ENCODE data around the gene RBM3.
"Not testable (repeated sequence)": the region's sequence is repeated elsewhere in the genome, so short reads cannot be mapped to it uniquely, and the experiment has no call there.

The RBM3 gene

DNA sequence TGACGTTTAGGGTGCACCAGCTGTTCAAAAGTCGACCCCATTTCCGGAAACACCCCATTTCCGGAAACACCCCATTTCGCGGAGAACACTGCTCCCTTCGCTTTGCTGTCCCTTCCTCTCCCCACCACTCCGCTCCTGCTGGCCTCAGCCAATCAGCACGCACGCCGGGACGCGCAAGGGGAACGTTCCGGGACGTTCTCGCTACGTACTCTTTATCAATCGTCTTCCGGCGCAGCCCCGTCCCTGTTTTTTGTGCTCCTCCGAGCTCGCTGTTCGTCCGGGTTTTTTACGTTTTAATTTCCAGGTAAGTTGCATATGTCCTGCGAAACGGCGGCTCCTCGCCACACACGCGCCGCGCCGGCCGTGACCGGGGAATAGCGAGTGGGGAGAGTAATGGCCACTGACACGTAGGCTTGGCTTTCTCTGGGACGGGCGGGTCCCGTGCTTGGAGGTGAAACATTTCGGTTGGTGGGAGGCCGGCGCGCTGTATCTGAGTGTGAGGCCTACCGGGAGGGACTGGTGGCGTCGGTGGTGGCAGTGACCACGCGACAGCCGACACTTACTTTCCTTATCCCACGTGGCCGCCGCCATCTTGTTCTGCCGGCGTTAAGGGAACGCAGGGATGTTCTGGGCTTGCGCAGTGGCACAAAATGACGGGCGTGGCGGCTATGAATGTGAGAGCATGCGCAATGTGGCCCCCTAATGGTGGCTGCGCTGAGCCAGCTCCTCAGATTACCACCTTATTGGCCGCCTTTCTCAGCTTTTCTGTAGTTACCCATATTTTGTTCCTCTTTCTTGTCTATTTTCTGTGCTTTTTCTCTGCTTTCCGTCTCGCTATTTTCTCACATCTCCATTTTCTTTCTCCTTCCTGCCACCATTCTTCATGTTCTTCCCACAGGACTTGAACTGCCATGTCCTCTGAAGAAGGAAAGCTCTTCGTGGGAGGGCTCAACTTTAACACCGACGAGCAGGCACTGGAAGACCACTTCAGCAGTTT lies at the start of gene RBM3:
Gene RBM3, plus strand, starts transcription at position 215 of the 997 bp plus-strand sequence. Its CDS starts 697 bp downstream, at position 912.
- peak; percentile 51 for DNase-seq (ENCODE audit: low read depth)

DNA sequence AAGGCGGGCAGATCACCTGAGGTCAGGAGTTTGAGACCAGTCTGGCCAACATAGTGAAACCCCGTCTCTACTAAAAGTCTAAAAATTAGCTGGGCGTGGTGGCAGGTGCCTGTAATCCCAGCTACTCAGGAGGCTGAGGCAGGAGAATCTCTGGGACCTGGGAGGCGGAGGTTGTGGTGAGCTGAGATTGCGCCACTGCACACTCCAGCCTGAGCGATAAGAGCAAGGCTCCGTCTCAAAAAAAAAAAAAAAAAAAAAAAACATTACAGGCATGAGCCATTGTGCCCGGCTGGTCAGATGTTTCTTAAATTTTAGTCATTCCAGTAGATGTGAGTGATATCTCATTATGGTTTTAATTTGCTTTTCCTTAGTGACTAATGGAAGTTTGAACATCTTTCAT lies 48.4 kb upstream of the RBM3 start:
- not testable (repeated sequence) for DNase-seq (ENCODE audit: low read depth)

DNA sequence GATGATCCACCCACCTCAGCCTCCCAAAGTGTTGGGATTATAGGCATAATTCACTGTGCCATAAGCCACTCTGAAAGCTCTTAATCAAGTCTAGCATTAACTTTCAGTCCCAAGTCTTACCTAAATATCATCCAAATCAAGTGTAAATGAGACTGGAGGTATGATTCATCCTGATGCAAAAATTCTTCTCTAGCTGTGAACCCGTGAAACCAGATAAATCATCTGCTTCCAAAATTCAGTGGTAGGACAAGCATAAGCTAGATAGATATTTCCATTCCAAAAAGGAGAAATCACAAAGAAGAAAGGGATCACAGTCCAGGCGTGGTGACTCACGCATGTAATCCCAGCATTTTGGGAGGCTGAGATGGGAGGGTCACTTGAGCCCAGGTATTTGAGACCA lies 43.5 kb upstream of the RBM3 start:
- DNase-seq (ENCODE audit: low read depth), result no peak

DNA sequence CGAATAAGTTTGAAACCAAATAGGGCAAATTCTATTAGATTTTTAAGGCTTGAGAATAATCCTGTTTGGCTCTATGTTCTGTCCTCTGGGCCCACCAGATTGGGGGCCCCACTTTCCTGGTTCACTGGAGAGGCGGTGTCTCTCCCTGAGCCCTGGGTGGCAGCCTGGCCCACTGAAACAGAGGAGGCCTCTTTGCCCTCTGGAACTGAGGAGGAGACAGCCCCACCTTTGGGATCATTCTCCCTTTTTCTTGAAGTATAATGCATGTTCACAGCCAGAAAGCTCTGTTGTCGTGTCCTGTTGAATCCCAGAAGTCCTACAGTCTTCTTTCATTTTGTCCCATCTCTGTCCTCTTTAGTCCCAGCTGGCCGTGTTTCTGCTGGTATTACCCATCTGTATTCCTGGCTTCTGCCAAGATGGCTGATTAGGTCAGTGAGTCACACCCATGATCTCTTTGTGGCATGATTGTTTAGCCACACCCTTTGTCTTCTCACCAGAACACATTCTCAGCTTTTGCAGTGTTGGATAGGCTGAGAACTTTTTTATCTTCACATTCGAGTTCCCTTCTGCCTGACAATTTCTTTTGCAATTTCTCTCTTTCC lies 42.8 kb upstream of the RBM3 start:
- DNase-seq (ENCODE audit: low read depth), result no peak

DNA sequence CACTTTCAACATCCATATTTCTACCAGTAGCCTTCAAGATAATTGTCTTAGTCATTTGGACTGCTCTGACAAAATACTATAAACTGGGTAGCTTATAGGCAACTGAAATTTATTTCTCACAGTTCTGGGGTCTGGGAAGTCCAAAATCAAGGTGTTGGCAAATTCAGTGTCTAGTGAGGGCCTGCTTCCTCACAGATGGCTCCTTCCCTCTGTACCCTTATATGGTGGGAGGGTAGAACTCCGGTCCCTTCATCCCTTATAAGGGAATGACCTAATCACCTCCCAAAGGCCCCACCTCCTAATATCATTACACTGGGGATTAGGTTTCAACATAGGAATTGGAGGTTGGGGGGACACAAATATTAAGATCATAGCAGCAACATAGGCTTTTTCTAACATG lies 42.1 kb upstream of the RBM3 start:
- DNase-seq (ENCODE audit: low read depth), result no peak

DNA sequence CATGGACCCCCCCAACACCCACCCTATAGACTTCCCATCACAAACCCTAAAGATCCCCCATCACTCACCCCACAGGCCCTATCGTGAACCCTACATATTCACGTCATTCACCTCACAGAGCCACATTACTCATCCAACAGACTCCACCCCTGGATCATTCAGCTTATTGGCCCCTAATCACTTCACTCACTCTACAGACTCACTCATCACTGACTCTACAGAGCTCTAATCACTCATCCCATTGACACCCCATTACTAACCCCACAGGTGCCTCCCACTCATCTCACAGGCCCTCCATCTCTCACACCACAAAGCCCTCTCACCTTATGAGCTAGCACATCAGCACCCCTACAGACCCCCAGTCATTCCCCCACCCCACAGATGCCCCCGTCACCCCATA lies 41.1 kb upstream of the RBM3 start:
- DNase-seq (ENCODE audit: low read depth), result no peak

DNA sequence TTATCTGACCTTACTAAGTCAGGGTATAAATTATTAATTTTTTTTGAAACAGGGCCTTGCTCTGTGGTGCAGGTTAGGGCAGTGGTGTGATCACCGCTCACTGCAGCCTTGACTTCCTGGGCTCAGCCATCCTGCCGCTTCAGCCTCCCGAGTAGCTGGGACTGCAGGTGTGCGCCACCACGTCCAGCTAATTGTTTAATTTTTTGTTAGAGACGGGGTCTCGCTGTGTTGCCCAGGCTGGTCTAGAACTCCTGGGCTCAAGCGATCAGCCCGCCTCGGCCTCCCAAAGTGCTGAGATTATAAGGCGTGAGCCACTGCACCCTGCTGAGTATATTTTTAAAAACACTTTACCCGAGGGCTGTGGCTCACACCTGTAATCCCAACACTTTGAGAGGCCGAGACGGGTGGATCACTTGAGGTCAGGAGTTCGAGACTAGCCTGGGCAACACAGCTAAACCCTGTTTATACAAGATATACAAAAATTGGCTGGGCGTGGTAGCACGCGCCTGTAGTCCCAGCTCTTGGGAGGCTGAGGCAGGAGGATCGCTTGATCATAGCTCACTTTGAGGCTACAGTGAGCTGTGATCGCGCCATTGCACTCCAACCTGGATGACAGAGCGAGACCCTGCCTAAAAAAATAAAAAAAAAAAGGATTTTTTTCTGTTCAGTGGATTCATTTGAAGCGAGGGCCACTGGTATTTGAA lies 35.5 kb upstream of the RBM3 start:
- DNase-seq (ENCODE audit: low read depth), result no peak

DNA sequence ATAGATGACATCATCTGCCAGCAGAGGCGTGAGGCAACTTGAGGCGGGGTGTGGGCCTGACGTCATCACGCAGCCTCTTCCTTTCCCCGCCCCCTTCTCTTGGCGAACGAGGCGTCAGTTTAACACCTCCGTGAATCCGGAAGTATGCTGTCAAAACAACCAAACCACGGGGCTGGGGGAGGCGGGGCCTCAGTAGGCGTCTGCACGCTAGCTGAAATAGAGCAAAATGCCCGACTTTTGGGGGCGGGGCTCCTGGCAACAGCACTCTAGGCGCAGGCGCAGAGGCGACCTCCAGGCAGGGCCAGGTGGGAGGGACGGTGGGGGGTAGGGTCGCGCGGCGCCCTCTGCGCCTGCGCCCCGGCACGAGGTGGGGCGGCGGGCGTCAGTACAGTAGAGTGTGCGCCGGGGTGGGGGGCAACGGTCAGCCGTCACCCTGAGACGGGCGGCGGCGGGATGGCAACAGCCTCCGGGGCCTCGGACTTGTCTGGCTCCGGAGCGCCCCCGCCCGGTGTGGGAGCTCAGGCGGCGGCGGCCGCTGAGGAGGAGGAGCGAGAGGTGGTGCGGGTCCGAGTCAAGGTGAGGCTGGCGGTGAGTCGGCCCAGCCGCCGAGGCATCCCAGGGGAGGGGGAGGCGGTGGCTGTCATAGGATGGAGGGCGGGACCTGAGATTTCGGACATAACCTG lies 34.8 kb upstream of the RBM3 start, which contains the start of gene TBC1D25:
Gene TBC1D25, plus strand, starts transcription at position 370 of the 683 bp plus-strand sequence. Its CDS starts 84 bp downstream, at position 454.
- DNase-seq (ENCODE audit: low read depth), result peak; percentile 87

DNA sequence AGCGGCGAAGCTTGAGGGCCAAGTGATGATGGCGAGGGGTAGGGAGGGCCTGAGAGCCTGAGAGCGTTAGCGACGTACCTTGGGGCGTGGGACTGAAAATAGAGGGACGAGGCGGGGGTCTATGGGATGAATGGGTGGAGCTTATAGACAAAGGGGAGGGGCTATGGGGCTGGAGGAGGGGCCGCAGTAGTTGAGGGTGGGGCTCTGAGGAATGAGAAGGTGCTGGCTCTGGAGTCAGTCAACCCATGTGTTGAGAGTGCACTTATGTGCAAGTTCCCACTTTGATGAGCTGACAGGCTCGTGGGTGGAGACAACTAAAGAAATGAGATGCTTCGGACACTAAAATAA lies 34.3 kb upstream of the RBM3 start:
- no peak for DNase-seq (ENCODE audit: low read depth)

DNA sequence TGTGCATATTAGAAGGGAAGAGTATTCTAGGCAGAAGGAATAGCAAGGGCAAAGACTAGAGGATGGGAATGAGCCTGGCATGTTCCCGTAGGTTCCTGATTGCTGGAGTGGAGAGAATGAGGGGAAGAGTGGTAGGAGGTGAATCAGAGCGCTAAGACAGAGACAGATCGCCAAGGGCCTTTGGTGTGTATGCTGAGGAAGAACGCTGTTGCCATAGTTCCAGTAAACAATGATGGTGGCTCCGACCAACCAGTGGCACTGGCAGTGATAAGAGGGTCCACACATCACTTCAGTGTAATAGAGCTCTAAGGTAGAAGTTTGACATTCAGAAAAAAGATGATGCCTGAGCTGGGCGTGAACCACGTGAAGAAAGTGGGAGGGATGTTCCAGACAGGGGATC lies 33.8 kb upstream of the RBM3 start:
- no peak for DNase-seq (ENCODE audit: low read depth)

DNA sequence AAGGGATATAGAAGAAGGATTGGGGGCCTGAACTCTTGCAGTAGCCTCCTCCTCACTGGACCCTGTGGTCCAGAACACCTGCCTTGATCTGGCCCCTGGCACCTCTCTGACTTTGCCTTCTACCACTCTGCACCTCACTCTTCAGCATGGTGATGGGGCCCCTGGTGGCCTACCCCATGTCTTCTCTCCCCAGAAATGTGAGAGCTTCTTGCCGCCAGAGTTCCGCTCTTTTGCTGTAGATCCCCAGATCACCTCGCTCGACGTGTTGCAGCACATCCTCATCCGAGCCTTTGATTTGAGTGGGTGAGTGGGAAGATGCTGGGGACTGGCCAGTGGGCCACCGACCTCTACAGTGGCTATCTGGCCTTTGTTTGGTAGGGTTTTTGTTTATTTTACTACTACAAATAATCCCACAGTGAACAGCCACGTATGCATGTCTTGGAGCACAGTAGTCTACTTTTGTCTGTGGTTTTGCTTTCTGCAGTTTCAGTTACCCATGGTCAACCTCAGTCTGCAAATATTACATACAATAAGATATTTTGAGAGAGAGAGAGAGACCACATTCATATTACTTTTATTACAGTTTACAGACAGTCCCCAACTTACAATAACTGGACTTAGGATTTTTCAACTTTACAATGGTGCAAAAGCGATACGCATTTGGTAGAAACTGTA lies 33.0 kb upstream of the RBM3 start:
- DNase-seq (ENCODE audit: low read depth), result no peak

DNA sequence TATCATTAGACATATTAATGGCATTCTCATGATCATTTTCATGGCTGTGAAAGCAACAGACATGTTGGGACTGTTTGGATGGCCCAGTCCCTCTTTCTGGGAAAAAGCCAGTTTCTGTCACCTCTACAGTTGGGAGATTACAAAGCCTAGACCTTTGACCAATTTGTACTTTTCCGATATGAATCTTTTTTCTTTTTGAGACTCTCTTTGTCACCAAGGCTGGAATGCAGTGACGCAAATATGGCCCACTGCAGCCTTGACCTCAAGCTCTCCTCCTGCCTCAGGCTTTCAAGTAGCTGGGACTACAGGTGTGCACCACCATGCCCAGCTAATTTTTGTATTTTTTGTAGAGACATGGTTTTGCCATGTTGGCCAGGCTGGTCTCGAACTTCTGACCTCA lies 25.4 kb upstream of the RBM3 start:
- no peak for DNase-seq (ENCODE audit: low read depth)

DNA sequence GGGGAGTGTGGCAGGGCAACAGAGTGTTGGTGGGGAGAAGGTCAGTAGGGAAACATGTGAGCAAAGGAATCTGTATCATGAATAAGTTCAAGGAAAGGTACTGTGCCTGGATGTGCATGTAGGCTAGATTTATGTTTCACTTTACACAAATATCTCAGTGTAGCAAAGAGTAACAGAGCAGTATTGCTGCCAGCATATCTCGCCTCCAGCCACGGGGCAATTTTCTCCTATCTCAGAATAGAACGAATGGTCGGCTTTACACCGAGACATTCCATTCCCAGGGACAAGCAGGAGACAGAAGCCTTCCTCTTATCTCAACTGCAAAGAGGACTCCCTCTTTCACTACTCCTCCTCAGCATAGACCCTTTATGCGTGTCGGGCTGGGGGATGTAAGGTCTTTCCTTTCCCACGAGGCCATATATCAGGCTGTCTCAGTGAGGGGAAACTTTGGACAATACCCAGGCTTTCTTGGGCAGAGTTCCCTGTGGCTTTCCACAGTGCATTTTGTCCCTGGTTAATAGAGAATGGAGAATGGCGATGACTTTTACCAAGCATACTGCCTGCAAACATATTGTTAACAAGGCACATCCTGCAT lies 18.5 kb upstream of the RBM3 start:
- DNase-seq (ENCODE audit: low read depth), result not testable (repeated sequence)

DNA sequence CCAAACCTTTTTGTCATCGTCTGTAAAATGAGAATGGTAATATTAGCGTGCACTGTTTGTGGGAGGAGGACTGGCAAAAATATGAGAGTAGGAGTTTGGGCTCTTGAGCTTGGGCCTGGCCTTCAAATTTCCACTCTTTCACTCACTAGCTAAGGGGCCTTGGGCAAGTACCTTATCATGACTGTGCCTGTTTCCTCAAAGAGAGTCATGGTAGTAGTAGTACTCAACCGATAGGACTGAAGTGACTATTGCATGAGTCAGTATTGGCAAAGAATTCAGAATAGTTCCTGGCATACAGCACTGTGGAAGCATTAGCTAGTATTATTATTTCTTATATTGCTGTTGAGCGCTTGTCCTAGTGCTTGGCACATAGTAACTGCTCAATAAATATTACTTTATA lies 16.0 kb upstream of the RBM3 start:
- DNase-seq (ENCODE audit: low read depth), result no peak

DNA sequence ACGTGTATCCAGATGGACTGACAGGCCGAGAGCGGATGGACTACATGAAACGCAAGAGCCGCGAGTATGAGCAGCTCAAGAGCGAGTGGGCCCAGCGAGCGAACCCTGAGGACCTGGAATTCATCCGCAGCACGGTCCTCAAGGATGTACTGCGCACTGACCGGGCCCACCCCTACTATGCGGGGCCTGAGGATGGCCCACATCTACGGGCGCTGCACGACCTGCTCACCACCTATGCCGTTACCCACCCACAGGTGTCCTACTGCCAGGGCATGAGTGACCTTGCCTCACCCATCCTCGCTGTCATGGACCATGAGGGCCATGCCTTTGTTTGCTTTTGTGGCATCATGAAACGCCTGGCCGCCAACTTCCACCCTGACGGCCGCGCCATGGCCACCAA lies 14.6 kb upstream of the RBM3 start:
- no peak for DNase-seq (ENCODE audit: low read depth)

DNA sequence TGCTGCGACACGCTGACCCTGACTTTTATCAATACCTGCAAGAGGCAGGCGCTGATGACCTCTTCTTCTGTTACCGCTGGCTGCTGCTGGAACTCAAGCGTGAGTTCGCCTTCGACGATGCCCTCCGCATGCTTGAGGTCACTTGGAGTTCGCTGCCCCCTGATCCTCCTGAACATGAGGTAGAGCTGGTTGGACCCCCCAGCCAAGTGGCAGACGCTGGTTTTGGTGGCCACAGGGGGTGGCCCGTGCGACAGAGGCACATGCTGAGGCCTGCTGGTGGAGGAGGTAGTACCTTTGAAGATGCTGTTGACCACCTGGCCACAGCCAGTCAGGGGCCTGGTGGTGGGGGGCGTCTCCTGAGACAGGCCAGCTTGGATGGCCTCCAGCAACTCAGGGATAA lies 14.2 kb upstream of the RBM3 start:
- no peak for DNase-seq (ENCODE audit: low read depth)

DNA sequence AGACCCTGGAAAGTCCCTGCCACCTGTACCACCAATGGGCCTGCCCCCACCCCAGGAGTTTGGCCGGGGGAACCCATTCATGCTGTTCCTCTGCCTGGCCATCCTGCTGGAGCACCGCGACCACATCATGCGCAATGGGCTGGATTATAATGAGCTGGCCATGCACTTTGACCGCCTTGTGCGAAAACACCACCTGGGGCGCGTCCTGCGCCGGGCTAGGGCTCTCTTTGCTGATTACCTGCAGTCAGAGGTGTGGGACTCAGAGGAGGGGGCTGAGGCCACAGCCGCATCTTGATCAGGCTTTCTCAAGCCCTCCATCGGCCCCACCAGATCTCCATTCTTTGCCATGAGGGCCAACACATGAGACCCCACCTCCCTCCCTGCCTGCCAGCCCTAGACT lies 13.6 kb upstream of the RBM3 start:
- DNase-seq (ENCODE audit: low read depth), result no peak

DNA sequence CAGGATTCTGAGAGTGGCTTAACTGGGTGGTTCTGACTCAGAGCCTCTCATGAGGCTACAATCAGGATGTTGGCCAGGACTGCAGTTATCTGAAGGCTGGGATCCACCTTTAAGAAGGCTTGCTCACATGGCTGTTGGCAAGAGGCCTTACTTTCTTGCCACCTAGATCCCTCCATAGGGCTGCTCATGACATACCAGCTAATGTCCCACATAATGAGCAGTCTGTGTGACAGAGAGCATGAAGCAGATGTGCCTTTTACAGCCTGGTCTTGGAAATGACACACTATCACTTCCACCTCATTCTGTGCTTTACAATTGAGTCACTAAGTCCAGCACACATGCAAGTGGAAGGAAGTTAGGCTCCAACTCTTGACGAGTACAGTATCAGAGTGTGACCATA lies 4.3 kb upstream of the RBM3 start:
- no peak for DNase-seq (ENCODE audit: low read depth)

DNA sequence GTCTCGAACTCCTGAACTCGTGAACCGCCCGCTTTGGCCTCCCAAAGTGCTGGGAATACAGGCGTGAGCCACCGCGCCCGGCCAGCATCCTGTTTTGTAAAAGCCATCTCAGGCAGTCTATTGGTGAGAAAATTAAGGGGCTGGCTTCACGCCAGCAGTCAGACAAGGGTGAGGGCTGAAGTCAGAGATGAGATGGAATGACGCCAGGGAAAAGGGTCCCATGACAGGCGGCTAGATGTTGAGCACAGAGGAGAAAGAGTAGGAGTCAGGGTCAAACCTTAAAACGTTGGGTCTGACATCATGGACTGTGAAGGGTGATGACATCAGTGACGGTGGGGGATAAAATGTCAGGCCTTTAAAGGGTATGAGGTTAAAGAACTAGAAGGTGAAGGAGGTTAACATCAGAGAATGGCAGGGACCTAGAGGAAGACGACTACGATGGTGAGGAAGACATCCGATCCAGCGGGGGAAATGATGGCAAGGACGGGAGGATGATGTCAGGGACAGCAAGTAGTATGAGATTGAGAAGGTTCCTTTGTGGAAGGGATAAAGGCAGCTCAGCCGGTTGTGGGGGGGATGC lies 504 bp upstream of the RBM3 start:
- no peak for DNase-seq (ENCODE audit: low read depth)

DNA sequence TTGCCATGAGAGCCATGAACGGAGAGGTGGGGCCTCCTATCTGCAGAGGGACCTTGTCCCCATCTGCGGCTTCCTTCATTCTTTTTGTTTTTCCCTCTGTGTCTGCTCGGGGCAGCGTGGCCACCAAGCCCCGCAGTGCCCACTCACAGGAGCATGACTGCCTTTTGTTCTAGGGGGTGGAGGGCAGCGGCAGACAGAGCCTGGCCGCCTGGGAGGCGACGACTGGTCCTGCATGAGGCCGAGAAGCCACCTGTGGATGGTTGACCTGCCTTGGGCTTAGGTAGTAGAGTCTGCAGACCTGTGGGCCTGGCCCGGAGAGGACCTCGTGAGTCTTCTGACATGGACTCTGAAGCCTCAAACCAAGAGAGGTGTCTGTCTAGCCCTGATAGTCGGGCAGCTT lies 1.4 kb downstream of the RBM3 start:
- no peak for DNase-seq (ENCODE audit: low read depth)

DNA sequence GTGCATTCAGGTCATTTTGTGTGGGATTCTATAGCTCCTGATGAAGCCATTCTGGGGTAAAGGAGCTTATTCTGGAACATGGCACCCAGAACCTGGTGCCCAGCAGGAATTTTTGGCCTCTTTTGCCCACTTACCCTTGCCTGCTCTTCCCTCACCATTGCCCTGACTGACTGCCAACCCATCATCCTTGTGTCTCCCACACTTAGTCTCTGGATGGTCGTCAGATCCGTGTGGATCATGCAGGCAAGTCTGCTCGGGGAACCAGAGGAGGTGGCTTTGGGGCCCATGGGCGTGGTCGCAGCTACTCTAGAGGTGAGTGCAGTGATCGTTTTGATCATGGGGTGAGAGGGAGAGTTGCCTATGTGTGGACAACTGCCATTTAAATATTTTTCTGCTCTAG lies 1.8 kb downstream of the RBM3 start:
- DNase-seq (ENCODE audit: low read depth), result no peak

Measured in HS-27A (cell line).